A673 (cell line): ENCODE measurements around the gene INCA1.

Source experiments
- EZH2 ChIP-seq: fragments of 200-600 bp; sonication (generic); IDR thresholded peaks from 2 replicates; pipeline ENCODE4 v1.6.1; 2017; ENCODE audit warnings: borderline replicate concordance, low read depth, mild to moderate bottlenecking, mixed read lengths, antibody characterized with exemption, low read length; ENCODE audit not compliant: poor library complexity, severe bottlenecking
- TF ChIP-seq, protein P1 (sequence below): fragments of 300-800, 200-600 bp; sonication (generic); conservative IDR thresholded peaks from 2 replicates; pipeline ENCODE4 v1.5.1; 2017; ENCODE audit warnings: low read depth, mild to moderate bottlenecking, antibody characterized with exemption, low read length, moderate library complexity, mixed read lengths

DNA sequence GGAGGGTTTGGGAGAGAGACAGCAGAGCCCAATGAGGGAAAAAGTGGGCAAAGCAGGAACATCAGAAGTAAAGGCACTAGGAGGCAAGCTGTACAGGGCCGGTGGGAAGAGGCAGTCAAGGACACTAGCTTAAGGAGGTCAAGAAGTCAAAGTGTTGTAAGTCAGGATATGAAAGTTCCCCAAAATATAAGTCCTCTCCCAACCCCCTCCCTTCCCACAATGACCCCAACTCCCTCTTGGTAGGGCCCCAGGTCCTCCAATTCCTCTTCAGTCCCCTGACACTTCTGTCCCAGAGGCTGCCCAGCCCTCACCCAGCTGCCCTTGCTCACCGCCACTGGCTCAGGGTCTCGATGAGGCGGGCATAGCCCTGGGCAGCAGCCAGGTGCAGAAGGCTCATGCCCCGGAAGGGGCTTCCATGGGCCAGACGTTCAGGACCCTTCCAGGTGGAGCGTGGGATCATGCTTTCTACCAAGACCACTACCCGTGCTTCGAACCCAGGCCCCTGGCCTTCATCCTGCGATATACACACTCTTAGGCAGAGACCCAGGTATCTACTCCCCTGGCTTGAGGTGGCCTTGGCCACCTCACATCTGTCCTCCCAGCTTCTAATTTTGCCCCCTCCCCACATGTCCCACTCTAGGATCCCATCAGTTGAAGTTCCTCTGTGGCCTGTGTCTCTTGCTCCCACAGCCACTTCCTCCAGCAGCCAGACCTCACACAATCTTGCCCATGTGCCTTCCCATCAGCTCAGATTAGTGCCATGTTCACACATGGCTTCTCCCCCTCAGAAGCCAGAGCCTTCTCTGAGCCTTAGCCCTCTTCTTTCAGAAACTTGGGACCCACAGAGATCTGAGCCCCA lies 23.8 kb downstream of the INCA1 start:
- TF ChIP-seq, protein P1, sequence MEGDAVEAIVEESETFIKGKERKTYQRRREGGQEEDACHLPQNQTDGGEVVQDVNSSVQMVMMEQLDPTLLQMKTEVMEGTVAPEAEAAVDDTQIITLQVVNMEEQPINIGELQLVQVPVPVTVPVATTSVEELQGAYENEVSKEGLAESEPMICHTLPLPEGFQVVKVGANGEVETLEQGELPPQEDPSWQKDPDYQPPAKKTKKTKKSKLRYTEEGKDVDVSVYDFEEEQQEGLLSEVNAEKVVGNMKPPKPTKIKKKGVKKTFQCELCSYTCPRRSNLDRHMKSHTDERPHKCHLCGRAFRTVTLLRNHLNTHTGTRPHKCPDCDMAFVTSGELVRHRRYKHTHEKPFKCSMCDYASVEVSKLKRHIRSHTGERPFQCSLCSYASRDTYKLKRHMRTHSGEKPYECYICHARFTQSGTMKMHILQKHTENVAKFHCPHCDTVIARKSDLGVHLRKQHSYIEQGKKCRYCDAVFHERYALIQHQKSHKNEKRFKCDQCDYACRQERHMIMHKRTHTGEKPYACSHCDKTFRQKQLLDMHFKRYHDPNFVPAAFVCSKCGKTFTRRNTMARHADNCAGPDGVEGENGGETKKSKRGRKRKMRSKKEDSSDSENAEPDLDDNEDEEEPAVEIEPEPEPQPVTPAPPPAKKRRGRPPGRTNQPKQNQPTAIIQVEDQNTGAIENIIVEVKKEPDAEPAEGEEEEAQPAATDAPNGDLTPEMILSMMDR = no peak
- no peak for TF ChIP-seq EZH2
